OCI-LY1 (cell line): Measurements from ENCODE around the gene MCC.

ENCODE experiments used
- H2AFZ ChIP-seq: fragments of 200-600 bp; sonication (generic), shearing (Covaris generic); 2 replicates; pipeline ENCODE4 v1.6.0; 2014; ENCODE audit warnings: antibody characterized with exemption, mild to moderate bottlenecking, low read length
- H3F3A ChIP-seq: fragments of 200-600 bp; sonication (generic), shearing (Covaris generic); 2 replicates; pipeline ENCODE4 v1.6.0; 2014; ENCODE audit warnings: mild to moderate bottlenecking, antibody characterized with exemption, low read length, moderate library complexity; ENCODE audit not compliant: insufficient read depth
- H3K27ac ChIP-seq: fragments of 200-600 bp; sonication (generic); 2 replicates; pipeline ENCODE4 v1.5.1; 2014; ENCODE audit warnings: low read length, mixed run types, mild to moderate bottlenecking, low read depth; ENCODE audit not compliant: poor library complexity, severe bottlenecking
- H3K27me3 ChIP-seq: fragments of 200-600 bp; sonication (generic); 2 replicates; pipeline ENCODE4 v1.6.0; 2014; ENCODE audit warnings: antibody characterized with exemption, mild to moderate bottlenecking, low read length, moderate library complexity; ENCODE audit not compliant: insufficient read depth
- H3K36me3 ChIP-seq: fragments of 200-600 bp; sonication (generic); 2 replicates; pipeline ENCODE4 v1.6.1; 2014; ENCODE audit warnings: mild to moderate bottlenecking, antibody characterized with exemption, low read length, moderate library complexity, mixed read lengths; ENCODE audit not compliant: insufficient read depth
- H3K4me1 ChIP-seq: fragments of 200-600 bp; sonication (generic); 2 replicates; pipeline ENCODE4 v1.5.1; 2014; ENCODE audit warnings: mild to moderate bottlenecking, low read length, moderate library complexity; ENCODE audit not compliant: insufficient read depth, severe bottlenecking
- H3K4me2 ChIP-seq: fragments of 200-600 bp; sonication (generic), shearing (Covaris generic); 2 replicates; pipeline ENCODE4 v1.6.1; 2014; ENCODE audit warnings: low read length
- H3K4me3 ChIP-seq: fragments of 200-600 bp; sonication (generic); 2 replicates; pipeline ENCODE4 v1.5.1; 2014; ENCODE audit warnings: low read length, low read depth, mild to moderate bottlenecking, mixed read lengths; ENCODE audit not compliant: poor library complexity, severe bottlenecking
- H3K79me2 ChIP-seq: fragments of 200-600 bp; shearing (Covaris generic); 2 replicates; pipeline ENCODE4 v1.6.1; 2016; ENCODE audit warnings: mixed run types, low read length, mixed read lengths; ENCODE audit not compliant: insufficient read depth
- H3K9ac ChIP-seq: fragments of 200-600 bp; sonication (generic), shearing (Covaris generic); 2 replicates; pipeline ENCODE4 v1.6.1; 2014; ENCODE audit warnings: mild to moderate bottlenecking, low read length, mixed read lengths
- H3K9me2 ChIP-seq: fragments of 200-600 bp; sonication (generic), shearing (Covaris generic); 2 replicates; pipeline ENCODE4 v1.6.1; 2014; ENCODE audit warnings: low read depth, mild to moderate bottlenecking, low read length, mixed read lengths
- H3K9me3 ChIP-seq: fragments of 200-600 bp; shearing (Covaris generic); 2 replicates; pipeline ENCODE4 v1.6.1; 2014; ENCODE audit warnings: low read length, mixed read lengths
- H4K20me1 ChIP-seq: fragments of 200-600 bp; sonication (generic), shearing (Covaris generic); 2 replicates; pipeline ENCODE4 v1.6.0; 2016; ENCODE audit warnings: mild to moderate bottlenecking, low read length; ENCODE audit not compliant: insufficient read depth
- CTCF ChIP-seq: fragments of 200-600 bp; sonication (generic), shearing (Covaris generic); IDR thresholded peaks from 2 replicates; pipeline ENCODE4 v1.5.1; 2017; ENCODE audit warnings: mild to moderate bottlenecking, antibody characterized with exemption, low read length, moderate library complexity, mixed read lengths
- EZH2 ChIP-seq: fragments of 200-600 bp; sonication (generic), shearing (Covaris generic); IDR thresholded peaks from 2 replicates; pipeline ENCODE4 v1.8.0; 2017; ENCODE audit warnings: borderline replicate concordance, mixed run types, mild to moderate bottlenecking, antibody characterized with exemption, low read length, moderate library complexity, mixed read lengths

Gene MCC

GRCh38 chr5:113093558-113093957 lies 394.7 kb downstream of the MCC start:
- Histone ChIP-seq H3K9me3 (no peaks in the 10 kb centered on the region), H4K20me1 (no peaks in the 10 kb centered on the region), H3K36me3 (no peaks in the 10 kb centered on the region), H3K79me2 (no peaks in the 10 kb centered on the region), H3K27me3 (no peaks in the 10 kb centered on the region), H3K4me1 (no peaks in the 10 kb centered on the region), H3K9ac (no peak overlapping the region), H3F3A (no peaks in the 10 kb centered on the region), H3K9me2 (no peaks in the 10 kb centered on the region), H3K4me3 (no peak overlapping the region), H3K27ac (no peak overlapping the region), H2AFZ (no peak overlapping the region), H3K4me2 (no peak overlapping the region)
- no peak for TF ChIP-seq CTCF

- Histone ChIP-seq H4K20me1 (no peaks in the 10 kb centered on the region), H3K27ac (no peak overlapping the region), H3F3A (no peaks in the 10 kb centered on the region), H3K36me3 (no peaks in the 10 kb centered on the region), H3K79me2 (no peaks in the 10 kb centered on the region), H3K9me2 (no peaks in the 10 kb centered on the region), H3K4me2 (no peak overlapping the region), H3K9me3 (no peaks in the 10 kb centered on the region), H3K9ac (no peak overlapping the region), H3K4me3 (no peak overlapping the region), H3K27me3 (no peaks in the 10 kb centered on the region), H3K4me1 (no peaks in the 10 kb centered on the region), H2AFZ (no peak overlapping the region)
- TF ChIP-seq EZH2 (no peak), CTCF (no peak)
Observed at GRCh38 chr5:113092683-113093082, 395.6 kb downstream of the MCC start.

- H3K79me2 ChIP-seq: no peaks in the 10 kb centered on the region
- H2AFZ ChIP-seq: no peak overlapping the region
- no peaks in the 10 kb centered on the region for H3K27me3 ChIP-seq
- H3K9me3 ChIP-seq: no peaks in the 10 kb centered on the region
- H3K36me3 ChIP-seq: no peaks in the 10 kb centered on the region
- no peaks in the 10 kb centered on the region for H3K4me1 ChIP-seq
- H3K4me2 ChIP-seq: no peak overlapping the region
- TF ChIP-seq EZH2: no peak
- TF ChIP-seq CTCF: no peak
- no peak overlapping the region for H3K4me3 ChIP-seq
- H3K27ac ChIP-seq: no peak overlapping the region
- H3K9ac ChIP-seq: no peak overlapping the region
- no peaks in the 10 kb centered on the region for H3K9me2 ChIP-seq
- H4K20me1 ChIP-seq: no peaks in the 10 kb centered on the region
- H3F3A ChIP-seq: no peaks in the 10 kb centered on the region
Observed at GRCh38 chr5:113091622-113092021, 396.6 kb downstream of the MCC start.
